Stomach (tissue), 9 donors: ENCODE results near the gene MTREX. TPM values are rescaled to one million over a fixed set of nuclear protein-coding genes. Genes with fewer than 3 reads are reported as not detected.
"Not testable (repeated sequence)": the region's sequence is repeated elsewhere in the genome, so short reads cannot be mapped to it uniquely, and the experiment has no call there.

Source experiments
- DNase-seq, 2 donors: peaks; one replicate each; pipeline versions ENCODE4 v3.0.0 to v3.0.0-alpha.2; 2013 to 2019
- H3K27ac ChIP-seq, 5 donors: fragments of 200-600 bp in 4 of 5; sonication (generic) in 4 of 5; one replicate each; pipeline ENCODE4 v1.5.1; 2013 to 2019; ENCODE audit warnings: mild to moderate bottlenecking in 1 of 5, moderate library complexity in 1 of 5
- H3K27me3 ChIP-seq, 3 donors: fragments of 200-600 bp; sonication (generic); one replicate each; pipeline ENCODE4 v1.5.1; 2017 to 2019; ENCODE audit warnings: mixed run types in 1 of 3
- H3K36me3 ChIP-seq, 4 donors: fragments of 200-600 bp; sonication (generic); 1 replicate in 3 of 4; 2 replicates in 1 of 4; pipeline ENCODE4 v1.5.1; 2016 to 2019
- H3K4me1 ChIP-seq, 4 donors: fragments of 200-600 bp; sonication (generic); one replicate each; pipeline ENCODE4 v1.5.1; 2016 to 2019
- H3K4me3 ChIP-seq, 4 donors: fragments of 200-600 bp; sonication (generic) in 3 of 4; one replicate each; pipeline ENCODE4 v1.5.1; 2016 to 2019; ENCODE audit warnings: mild to moderate bottlenecking in 1 of 4
- H3K9me3 ChIP-seq, 4 donors: fragments of 200-600 bp; sonication (generic); one replicate each; pipeline ENCODE4 v1.5.1; 2016 to 2019
- EP300 ChIP-seq: sonication (generic); formaldehyde crosslinking; IDR thresholded peaks from one replicate; pipeline ENCODE4 v1.6.1; 2017; ENCODE audit warnings: antibody characterized with exemption
- POLR2A ChIP-seq, 4 donors: fragments of 450-650 bp; IDR thresholded peaks; one replicate each; pipeline ENCODE4 v1.6.1; 2016; ENCODE audit warnings: antibody characterized with exemption in 4 of 4, control low read depth in 2 of 4, mild to moderate bottlenecking in 1 of 4, moderate library complexity in 1 of 4
- POLR2AphosphoS5 ChIP-seq, 3 donors: sonication (generic); formaldehyde crosslinking; IDR thresholded peaks; one replicate each; pipeline ENCODE4 v1.6.1; 2016; ENCODE audit warnings: antibody characterized with exemption in 3 of 3
- WGBS, 5 donors: extraction: QIAGEN DNeasy Blood & Tissue Kit in 3 of 5; methylation state at CpG; one replicate each; pipeline versions ENCODE4 v1.1.5 to v1.1.7; 2013 to 2018; 5-methylcytosine and 5-hydroxymethylcytosine counted together
- intact Hi-C: fragments of 100-400 bp; cut with DNase I; formaldehyde crosslinking; loops from one replicate; pipeline ENCODE4 v1.15.1; 2023; ENCODE audit warnings: low total_unique reads
- polyA plus RNA-seq, 3 donors: library from polyadenylated mRNA; stranded (reverse); fragments of 200-250 nt; gene quantifications; one replicate each; pipeline ENCODE4 v1.2.3, GENCODE V29; 2013
- total RNA-seq, 5 donors: library from RNA; depleted of rRNA; stranded (reverse); fragments of >200 nt; gene quantifications; one replicate each; pipeline versions ENCODE4 v1.1.0 to v1.2.3, GENCODE V29; 2014 to 2016
- TF ChIP-seq, protein P1 (sequence below), 7 experiments: fragments of 450-650 bp in 4 of 7; fragments of 200-600 bp in 3 of 7; sonication (generic) in 3 of 7; IDR thresholded peaks; one replicate each; pipeline ENCODE4 v1.5.1; 2016 to 2019; ENCODE audit warnings: antibody characterized with exemption in 7 of 7, control low read depth in 2 of 7, mild to moderate bottlenecking in 1 of 7
- donor health status: healthy with polysubstance abuse.
- donor health status: Bipolar disorder and iron deficiency.
- donor health status: healthy.

The MTREX gene
- total and polyA plus RNA-seq, 8 donors: 13.6 to 138 (median 30.3) TPM

DNA sequence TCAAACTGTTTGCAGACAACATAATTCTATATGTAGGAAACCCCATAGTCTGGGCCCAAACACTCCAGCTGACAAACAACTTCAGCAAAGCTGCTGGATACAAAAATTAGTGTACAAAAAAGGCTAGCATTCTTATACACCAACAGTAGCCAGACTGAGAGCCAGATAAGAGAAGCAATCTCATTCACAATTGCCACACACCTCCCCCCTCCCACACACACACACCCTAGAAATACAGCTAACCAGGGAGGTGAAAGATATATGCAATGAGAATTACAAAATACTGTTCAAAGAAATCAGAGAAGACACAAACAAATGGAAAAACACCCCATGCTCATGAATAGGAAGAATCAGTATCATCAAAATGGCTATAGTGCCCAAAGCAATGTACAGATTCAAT lies 9.0 kb downstream of the MTREX start:
- intact Hi-C loops: no loop called here

DNA sequence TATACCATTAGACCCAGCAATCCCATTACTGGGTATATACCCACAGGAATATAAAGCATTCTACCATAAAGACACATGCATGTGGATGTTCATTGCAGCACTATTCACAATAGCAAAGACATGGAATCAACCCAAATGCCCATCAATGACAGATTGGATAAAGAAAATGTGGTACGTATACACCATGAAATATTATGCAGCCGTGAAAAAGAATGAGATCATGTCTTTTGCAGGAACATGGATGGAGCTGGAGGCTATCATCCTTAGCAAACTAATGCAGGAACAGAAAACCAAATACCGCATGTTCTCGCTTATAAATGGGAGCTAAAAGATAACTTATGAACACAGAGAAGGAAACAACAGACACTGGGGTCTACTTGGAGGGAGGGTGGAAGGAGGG lies 10.4 kb downstream of the MTREX start:
- intact Hi-C loops, H3K27ac ChIP-seq, H3K27me3 ChIP-seq, H3K36me3 ChIP-seq, H3K4me3 ChIP-seq, H3K9me3 ChIP-seq, DNase-seq: not testable (repeated sequence)
- WGBS, 5 donors: 90 to 98% (median 97%) methylated on average over 4 of the region's 4 CpGs
- peaks cover 9 to 40% (median 24%) of the 10 kb centered on the region in 4 donors for H3K4me1 ChIP-seq

More for the DNA sequence above, 9.0 kb downstream of the MTREX start:
- Histone ChIP-seq H3K4me1 (peaks cover 9 to 43% (median 26%) of the 10 kb centered on the region in 4 donors), H3K27ac (no peak overlapping the region), H3K9me3 (no peaks in the 10 kb centered on the region), H3K36me3 (no peaks in the 10 kb centered on the region), H3K27me3 (no peaks in the 10 kb centered on the region), H3K4me3 (no peak overlapping the region)
- TF ChIP-seq EP300: no peak
- DNase-seq: no peak

DNA sequence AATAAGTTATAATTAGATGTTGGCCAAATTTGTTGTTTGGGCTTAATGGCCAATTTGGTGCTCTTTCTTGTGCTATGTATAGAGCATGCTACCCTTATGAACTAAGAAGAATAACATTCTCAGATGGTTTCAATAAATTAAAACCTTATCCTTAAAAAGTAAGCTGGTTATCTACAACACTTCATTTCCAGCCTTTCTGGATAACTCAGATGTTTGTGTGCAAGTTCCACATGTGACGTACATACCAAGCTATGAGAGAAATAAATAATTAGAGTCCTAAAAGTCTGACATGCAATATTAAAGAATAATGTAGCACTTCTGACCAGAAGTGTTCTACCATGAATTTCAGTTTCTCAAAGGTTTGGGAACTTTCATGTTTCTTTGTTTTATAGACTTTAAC lies 11.7 kb downstream of the MTREX start:
- Histone ChIP-seq H3K36me3 (peaks cover 0 to 12% (median 0%) of the 10 kb centered on the region in 4 donors), H3K27ac (no peak overlapping the region)

DNA sequence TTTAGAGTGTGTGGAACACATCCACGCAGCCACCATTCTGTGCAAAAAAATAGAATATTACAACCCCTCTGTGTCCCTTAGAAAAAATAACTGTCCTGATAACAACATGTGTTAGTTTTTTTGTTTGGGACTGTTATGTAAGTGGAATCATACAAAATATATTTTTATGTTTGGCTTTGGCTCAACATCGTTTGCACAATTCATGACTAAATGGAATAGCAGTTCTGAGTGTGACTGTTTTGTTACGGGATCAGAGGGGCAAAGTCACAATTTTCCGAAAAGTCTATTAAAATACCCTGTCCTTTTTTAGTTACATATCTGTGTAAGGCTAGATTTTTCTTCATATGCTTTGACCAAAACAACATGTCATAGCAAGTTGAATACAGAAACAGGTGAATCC lies 12.8 kb downstream of the MTREX start:
- Histone ChIP-seq H3K27me3 (no peaks in the 10 kb centered on the region), H3K9me3 (no peaks in the 10 kb centered on the region), H3K4me3 (no peak overlapping the region), H3K4me1 (peaks cover 0 to 36% (median 15%) of the 10 kb centered on the region in 4 donors), H3K27ac (no peak overlapping the region), H3K36me3 (peaks cover 0 to 20% (median 4%) of the 10 kb centered on the region in 4 donors)
- no peak for DNase-seq
- TF ChIP-seq EP300 (no peak), POLR2AphosphoS5 (IDR thresholded peaks at IDR 0.05) (no peak), POLR2A (IDR thresholded peaks at IDR 0.05) (no peak)
- TF ChIP-seq, protein P1, sequence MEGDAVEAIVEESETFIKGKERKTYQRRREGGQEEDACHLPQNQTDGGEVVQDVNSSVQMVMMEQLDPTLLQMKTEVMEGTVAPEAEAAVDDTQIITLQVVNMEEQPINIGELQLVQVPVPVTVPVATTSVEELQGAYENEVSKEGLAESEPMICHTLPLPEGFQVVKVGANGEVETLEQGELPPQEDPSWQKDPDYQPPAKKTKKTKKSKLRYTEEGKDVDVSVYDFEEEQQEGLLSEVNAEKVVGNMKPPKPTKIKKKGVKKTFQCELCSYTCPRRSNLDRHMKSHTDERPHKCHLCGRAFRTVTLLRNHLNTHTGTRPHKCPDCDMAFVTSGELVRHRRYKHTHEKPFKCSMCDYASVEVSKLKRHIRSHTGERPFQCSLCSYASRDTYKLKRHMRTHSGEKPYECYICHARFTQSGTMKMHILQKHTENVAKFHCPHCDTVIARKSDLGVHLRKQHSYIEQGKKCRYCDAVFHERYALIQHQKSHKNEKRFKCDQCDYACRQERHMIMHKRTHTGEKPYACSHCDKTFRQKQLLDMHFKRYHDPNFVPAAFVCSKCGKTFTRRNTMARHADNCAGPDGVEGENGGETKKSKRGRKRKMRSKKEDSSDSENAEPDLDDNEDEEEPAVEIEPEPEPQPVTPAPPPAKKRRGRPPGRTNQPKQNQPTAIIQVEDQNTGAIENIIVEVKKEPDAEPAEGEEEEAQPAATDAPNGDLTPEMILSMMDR (IDR thresholded peaks at IDR 0.05): no peak
- 71 to 82% (median 76%) methylated on average over 4 of the region's 4 CpGs for WGBS, 5 donors
- intact Hi-C loops: no loop called here

More for the DNA sequence above, 11.7 kb downstream of the MTREX start:
- DNase-seq: no peak
- TF ChIP-seq POLR2A (IDR thresholded peaks at IDR 0.05): no peak
- no peak for TF ChIP-seq EP300
- TF ChIP-seq, protein P1 (IDR thresholded peaks at IDR 0.05): no peak
- no peak for TF ChIP-seq POLR2AphosphoS5 (IDR thresholded peaks at IDR 0.05)
- Histone ChIP-seq H3K4me3 (no peak overlapping the region), H3K9me3 (no peaks in the 10 kb centered on the region), H3K27me3 (no peaks in the 10 kb centered on the region), H3K4me1 (peaks cover 3 to 37% (median 17%) of the 10 kb centered on the region in 4 donors)
- intact Hi-C loops: no loop called here
- 71 to 91% (median 80%) methylated on average over 1 of the region's 1 CpG for WGBS, 5 donors

DNA sequence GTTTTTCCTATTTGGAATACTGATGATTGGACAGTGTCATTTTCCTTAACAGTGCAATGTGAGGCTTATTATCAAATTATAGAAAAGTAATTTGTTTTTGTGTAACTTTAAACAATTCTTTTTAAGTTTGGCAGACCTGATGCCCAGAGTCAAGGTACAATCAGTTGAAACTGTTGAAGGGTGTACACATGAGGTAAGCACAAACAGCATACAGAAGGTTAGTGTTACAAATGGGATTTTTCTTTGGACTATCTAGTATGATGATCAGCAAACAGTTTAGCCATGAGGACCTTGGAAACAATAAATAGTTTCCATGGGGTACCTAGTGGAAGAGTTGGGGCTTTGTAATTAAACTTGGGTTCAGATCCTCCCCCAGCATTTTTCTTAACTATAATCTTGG lies 16.2 kb downstream of the MTREX start:
- TF ChIP-seq, protein P1 (IDR thresholded peaks at IDR 0.05): no peak
- no peak for TF ChIP-seq POLR2AphosphoS5 (IDR thresholded peaks at IDR 0.05)
- no peak for TF ChIP-seq POLR2A (IDR thresholded peaks at IDR 0.05)
- intact Hi-C loops: no loop called here
- H3K27me3 ChIP-seq: no peaks in the 10 kb centered on the region

More for the DNA sequence above, 16.2 kb downstream of the MTREX start:
- no peak for DNase-seq
- Histone ChIP-seq H3K4me1 (peaks cover 0 to 34% (median 15%) of the 10 kb centered on the region in 4 donors), H3K36me3 (peaks cover 0 to 42% (median 35%) of the 10 kb centered on the region in 4 donors), H3K9me3 (no peaks in the 10 kb centered on the region), H3K4me3 (no peak overlapping the region), H3K27ac (no peak overlapping the region)
